HEK293 (cell line): ENCODE data around the gene SLAIN2.

ENCODE experiments used
- ATF2 ChIP-seq: fragments of 450-650 bp; formaldehyde crosslinking; IDR thresholded peaks from 2 replicates; pipeline ENCODE4 v1.5.1; 2016; ENCODE audit warnings: missing biosample characterization, missing genetic modification characterization, low read depth
- GLI4 ChIP-seq: fragments of 450-650 bp; formaldehyde crosslinking; IDR thresholded peaks from 2 replicates; pipeline ENCODE4 v1.5.1; 2016; ENCODE audit warnings: missing biosample characterization, missing genetic modification characterization
- KLF7 ChIP-seq: fragments of 450-650 bp; formaldehyde crosslinking; IDR thresholded peaks from 2 replicates; pipeline ENCODE4 v1.5.1; 2016; ENCODE audit warnings: missing biosample characterization, missing genetic modification characterization, borderline replicate concordance
- ZNF140 ChIP-seq: fragments of 450-650 bp; formaldehyde crosslinking; IDR thresholded peaks from 2 replicates; pipeline ENCODE4 v1.5.1; 2016; ENCODE audit warnings: missing biosample characterization, missing genetic modification characterization
- ZNF248 ChIP-seq: fragments of 450-650 bp; formaldehyde crosslinking; IDR thresholded peaks from 2 replicates; pipeline ENCODE4 v1.5.1; 2017; ENCODE audit warnings: missing biosample characterization, missing genetic modification characterization
- ZNF433 ChIP-seq: fragments of 450-650 bp; formaldehyde crosslinking; IDR thresholded peaks from 2 replicates; pipeline ENCODE4 v1.5.1; 2016; ENCODE audit warnings: missing biosample characterization, missing genetic modification characterization, low read depth
- ZNF449 ChIP-seq: fragments of 450-650 bp; formaldehyde crosslinking; IDR thresholded peaks from 2 replicates; pipeline ENCODE4 v1.5.1; 2017; ENCODE audit warnings: missing biosample characterization, mild to moderate bottlenecking, missing genetic modification characterization, moderate library complexity
- ZNF518A ChIP-seq: fragments of 450-650 bp; formaldehyde crosslinking; conservative IDR thresholded peaks from 2 replicates; pipeline ENCODE4 v1.5.1; 2016; ENCODE audit warnings: low read depth, missing biosample characterization, missing genetic modification characterization
- ZNF596 ChIP-seq: fragments of 450-650 bp; IDR thresholded peaks from 2 replicates; pipeline ENCODE4 v1.5.0; 2018; ENCODE audit warnings: missing biosample characterization, mild to moderate bottlenecking, missing genetic modification characterization, moderate library complexity
- ZNF658 ChIP-seq: fragments of 450-650 bp; formaldehyde crosslinking; IDR thresholded peaks from 2 replicates; pipeline ENCODE4; 2016; ENCODE audit warnings: missing biosample characterization, missing genetic modification characterization
- ZNF670 ChIP-seq: fragments of 450-650 bp; formaldehyde crosslinking; IDR thresholded peaks from 2 replicates; pipeline ENCODE4 v1.5.1; 2016; ENCODE audit warnings: missing biosample characterization, missing genetic modification characterization, low read depth
- ZNF837 ChIP-seq: fragments of 450-650 bp; formaldehyde crosslinking; IDR thresholded peaks from 2 replicates; pipeline ENCODE4 v1.5.1; 2016; ENCODE audit warnings: missing biosample characterization, missing genetic modification characterization
- ZXDB ChIP-seq: fragments of 450-650 bp; formaldehyde crosslinking; IDR thresholded peaks from 2 replicates; pipeline ENCODE4 v1.5.1; 2016; ENCODE audit warnings: missing biosample characterization, missing genetic modification characterization
- TF ChIP-seq, protein P1 (sequence below): fragments of 450-650 bp; formaldehyde crosslinking; IDR thresholded peaks from 2 replicates; pipeline ENCODE4 v1.5.1; 2017; ENCODE audit warnings: missing biosample characterization, missing genetic modification characterization
- TF ChIP-seq, protein P2 (sequence below): fragments of 450-650 bp; IDR thresholded peaks from 2 replicates; pipeline ENCODE4 v1.5.1; 2018; ENCODE audit warnings: missing biosample characterization, mild to moderate bottlenecking, missing genetic modification characterization

Gene SLAIN2

DNA sequence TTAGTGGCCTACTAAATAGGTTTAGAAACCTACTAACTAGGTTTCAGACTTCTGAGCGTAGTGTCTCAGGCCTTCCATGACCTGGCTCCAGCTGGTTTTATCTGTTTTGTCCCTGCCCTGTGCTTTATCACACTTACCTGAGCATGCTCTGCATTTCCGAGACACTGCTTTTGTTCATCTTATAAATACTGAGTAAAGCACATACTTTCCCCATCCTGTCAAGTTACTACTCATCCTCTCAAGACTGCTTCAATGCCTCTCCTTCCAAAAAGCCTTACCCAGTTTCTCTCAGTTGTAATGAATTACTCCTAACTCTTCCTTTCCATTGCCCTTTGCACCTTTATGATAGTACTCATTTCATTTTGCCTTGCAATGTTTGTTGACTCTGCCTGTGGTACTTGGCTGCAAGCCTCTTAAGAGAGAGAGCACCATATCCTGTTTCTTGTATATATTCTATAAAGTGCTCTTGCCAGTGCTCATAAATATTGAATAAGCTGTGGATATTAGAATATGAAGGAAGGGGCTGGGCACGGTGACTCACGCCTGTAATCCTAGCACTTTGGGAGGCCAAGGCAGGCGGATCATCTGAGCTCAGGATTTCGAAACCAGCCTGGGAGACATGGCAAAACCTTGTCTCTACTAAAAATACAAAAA, 34.4 kb downstream of the SLAIN2 start (continued):
- TF ChIP-seq ZNF518A (tag by site-specific recombination) (no peak), ZNF670 (tag by site-specific recombination) (no peak), GLI4 (tag by site-specific recombination) (no peak), ZNF248 (no peak), ZNF433 (no peak), KLF7 (tag by site-specific recombination) (peak; percentile 40; the same call in 1 of the 2 replicates), ZNF658 (tag by site-specific recombination) (no peak), ATF2 (tag by site-specific recombination) (no peak), ZXDB (tag by site-specific recombination) (peak; percentile 55; the same call in 1 of the 2 replicates), ZNF140 (tag by site-specific recombination) (no peak), ZNF596 (tag by site-specific recombination) (peak; percentile 52; the same call in 1 of the 2 replicates), ZNF837 (no peak), ZNF449 (no peak)
- TF ChIP-seq, protein P1, sequence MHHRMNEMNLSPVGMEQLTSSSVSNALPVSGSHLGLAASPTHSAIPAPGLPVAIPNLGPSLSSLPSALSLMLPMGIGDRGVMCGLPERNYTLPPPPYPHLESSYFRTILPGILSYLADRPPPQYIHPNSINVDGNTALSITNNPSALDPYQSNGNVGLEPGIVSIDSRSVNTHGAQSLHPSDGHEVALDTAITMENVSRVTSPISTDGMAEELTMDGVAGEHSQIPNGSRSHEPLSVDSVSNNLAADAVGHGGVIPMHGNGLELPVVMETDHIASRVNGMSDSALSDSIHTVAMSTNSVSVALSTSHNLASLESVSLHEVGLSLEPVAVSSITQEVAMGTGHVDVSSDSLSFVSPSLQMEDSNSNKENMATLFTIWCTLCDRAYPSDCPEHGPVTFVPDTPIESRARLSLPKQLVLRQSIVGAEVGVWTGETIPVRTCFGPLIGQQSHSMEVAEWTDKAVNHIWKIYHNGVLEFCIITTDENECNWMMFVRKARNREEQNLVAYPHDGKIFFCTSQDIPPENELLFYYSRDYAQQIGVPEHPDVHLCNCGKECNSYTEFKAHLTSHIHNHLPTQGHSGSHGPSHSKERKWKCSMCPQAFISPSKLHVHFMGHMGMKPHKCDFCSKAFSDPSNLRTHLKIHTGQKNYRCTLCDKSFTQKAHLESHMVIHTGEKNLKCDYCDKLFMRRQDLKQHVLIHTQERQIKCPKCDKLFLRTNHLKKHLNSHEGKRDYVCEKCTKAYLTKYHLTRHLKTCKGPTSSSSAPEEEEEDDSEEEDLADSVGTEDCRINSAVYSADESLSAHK (tag by site-specific recombination) = no peak
- TF ChIP-seq, protein P2, sequence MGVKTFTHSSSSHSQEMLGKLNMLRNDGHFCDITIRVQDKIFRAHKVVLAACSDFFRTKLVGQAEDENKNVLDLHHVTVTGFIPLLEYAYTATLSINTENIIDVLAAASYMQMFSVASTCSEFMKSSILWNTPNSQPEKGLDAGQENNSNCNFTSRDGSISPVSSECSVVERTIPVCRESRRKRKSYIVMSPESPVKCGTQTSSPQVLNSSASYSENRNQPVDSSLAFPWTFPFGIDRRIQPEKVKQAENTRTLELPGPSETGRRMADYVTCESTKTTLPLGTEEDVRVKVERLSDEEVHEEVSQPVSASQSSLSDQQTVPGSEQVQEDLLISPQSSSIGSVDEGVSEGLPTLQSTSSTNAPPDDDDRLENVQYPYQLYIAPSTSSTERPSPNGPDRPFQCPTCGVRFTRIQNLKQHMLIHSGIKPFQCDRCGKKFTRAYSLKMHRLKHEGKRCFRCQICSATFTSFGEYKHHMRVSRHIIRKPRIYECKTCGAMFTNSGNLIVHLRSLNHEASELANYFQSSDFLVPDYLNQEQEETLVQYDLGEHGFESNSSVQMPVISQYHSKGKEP (tag by site-specific recombination) = peak; percentile 71
- TF ChIP-seq, all 188 proteins: peak for 19
